Measurements from ENCODE around the gene DBN1. TPM values are rescaled to one million over a fixed set of nuclear protein-coding genes. Genes with fewer than 3 reads are reported as not detected.

DBN1 gene
- total RNA-seq, 1 donor from 2014 or later = 369 TPM

- H3K9me3 Mint-ChIP-seq = no peaks in the 10 kb centered on the region
- TF ChIP-seq, protein P1, sequence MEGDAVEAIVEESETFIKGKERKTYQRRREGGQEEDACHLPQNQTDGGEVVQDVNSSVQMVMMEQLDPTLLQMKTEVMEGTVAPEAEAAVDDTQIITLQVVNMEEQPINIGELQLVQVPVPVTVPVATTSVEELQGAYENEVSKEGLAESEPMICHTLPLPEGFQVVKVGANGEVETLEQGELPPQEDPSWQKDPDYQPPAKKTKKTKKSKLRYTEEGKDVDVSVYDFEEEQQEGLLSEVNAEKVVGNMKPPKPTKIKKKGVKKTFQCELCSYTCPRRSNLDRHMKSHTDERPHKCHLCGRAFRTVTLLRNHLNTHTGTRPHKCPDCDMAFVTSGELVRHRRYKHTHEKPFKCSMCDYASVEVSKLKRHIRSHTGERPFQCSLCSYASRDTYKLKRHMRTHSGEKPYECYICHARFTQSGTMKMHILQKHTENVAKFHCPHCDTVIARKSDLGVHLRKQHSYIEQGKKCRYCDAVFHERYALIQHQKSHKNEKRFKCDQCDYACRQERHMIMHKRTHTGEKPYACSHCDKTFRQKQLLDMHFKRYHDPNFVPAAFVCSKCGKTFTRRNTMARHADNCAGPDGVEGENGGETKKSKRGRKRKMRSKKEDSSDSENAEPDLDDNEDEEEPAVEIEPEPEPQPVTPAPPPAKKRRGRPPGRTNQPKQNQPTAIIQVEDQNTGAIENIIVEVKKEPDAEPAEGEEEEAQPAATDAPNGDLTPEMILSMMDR (IDR thresholded peaks at IDR 0.05; ENCODE audit: unreplicated experiment) = no peak
- peaks cover 4% of the 10 kb centered on the region for H3K36me3 Mint-ChIP-seq
- H3K27me3 Mint-ChIP-seq (ENCODE audit: low read depth) = peaks cover 30% of the 10 kb centered on the region
- H3K4me3 Mint-ChIP-seq = peak overlapping the region; percentile 64
- no peak for DNase-seq (ENCODE audit: low spot score in 2 of 2, unreplicated experiment in 2 of 2)
- no peak overlapping the region for H3K27ac Mint-ChIP-seq
- H3K4me1 Mint-ChIP-seq = peaks cover 23% of the 10 kb centered on the region
These were observed 29.1 kb downstream of the DBN1 start for GRCh38 chr5:177444106-177445051.

DNA sequence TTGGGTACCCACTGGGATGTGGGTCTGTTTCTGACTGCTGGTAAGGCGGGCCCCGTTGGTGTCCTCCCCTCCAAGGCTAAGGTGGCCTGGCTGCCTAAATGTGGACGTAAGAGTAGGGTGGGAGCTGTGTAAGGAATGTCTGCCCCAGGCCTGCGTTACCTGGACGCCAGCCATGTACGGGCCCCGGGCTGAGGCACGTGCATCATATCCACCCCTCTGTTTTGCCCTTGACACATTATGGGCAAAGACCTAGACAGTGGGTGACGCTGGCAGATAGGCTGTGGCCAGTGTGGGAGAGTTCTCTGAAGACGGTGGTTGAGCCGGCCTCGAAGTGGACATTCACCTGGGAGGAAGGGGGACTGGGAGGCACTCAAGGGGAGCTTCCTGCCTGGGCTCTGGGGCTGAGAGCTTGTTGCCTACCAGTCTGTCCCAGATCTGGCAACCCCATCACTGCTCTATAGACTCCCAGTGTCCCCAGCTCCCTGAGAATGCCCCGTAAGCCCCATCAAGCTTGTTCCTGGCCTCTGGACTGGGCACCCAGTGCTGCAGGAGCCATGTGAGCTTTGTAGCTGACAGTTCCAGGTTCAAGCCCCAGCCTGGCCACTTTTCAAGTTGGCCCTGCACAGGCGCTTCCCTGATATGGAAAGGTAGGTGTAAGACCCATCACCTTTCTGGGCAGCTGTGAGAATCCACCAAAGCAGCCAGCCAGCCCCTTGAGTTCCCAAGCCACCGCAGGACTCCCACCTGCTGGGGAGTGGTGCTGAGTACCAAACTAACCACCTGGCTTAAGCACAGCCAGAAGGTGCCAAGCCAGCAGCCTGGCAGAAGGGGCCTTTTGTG, 30.1 kb downstream of the DBN1 start:
- no peak overlapping the region for H3K4me3 Mint-ChIP-seq
- H3K27ac Mint-ChIP-seq = no peak overlapping the region

GRCh38 chr5:177442066-177442826, 31.2 kb downstream of the DBN1 start:
- Mint-ChIP-seq H3K27me3 (ENCODE audit: low read depth) (peaks cover 14% of the 10 kb centered on the region), H3K4me1 (peaks cover 14% of the 10 kb centered on the region), H3K4me3 (no peak overlapping the region), H3K9me3 (no peaks in the 10 kb centered on the region), H3K36me3 (peaks cover 15% of the 10 kb centered on the region), H3K27ac (no peak overlapping the region)
- TF ChIP-seq, protein P1 (IDR thresholded peaks at IDR 0.05; ENCODE audit: unreplicated experiment) = no peak
- no peak for DNase-seq (ENCODE audit: low spot score in 2 of 2, unreplicated experiment in 2 of 2)

More for the DNA sequence above, 30.1 kb downstream of the DBN1 start:
- Mint-ChIP-seq H3K9me3 (no peaks in the 10 kb centered on the region), H3K4me1 (peaks cover 23% of the 10 kb centered on the region), H3K36me3 (peaks cover 9% of the 10 kb centered on the region), H3K27me3 (ENCODE audit: low read depth) (peaks cover 24% of the 10 kb centered on the region)
- TF ChIP-seq, protein P1 (IDR thresholded peaks at IDR 0.05; ENCODE audit: unreplicated experiment) = no peak
- no peak for DNase-seq (ENCODE audit: low spot score in 2 of 2, unreplicated experiment in 2 of 2)

- H3K27me3 Mint-ChIP-seq (ENCODE audit: low read depth) = peaks cover 14% of the 10 kb centered on the region
- H3K9me3 Mint-ChIP-seq = no peaks in the 10 kb centered on the region
- TF ChIP-seq, protein P1 (IDR thresholded peaks at IDR 0.05; ENCODE audit: unreplicated experiment) = no peak
- peaks cover 18% of the 10 kb centered on the region for H3K36me3 Mint-ChIP-seq
- H3K27ac Mint-ChIP-seq = no peak overlapping the region
- H3K4me1 Mint-ChIP-seq = peaks cover 14% of the 10 kb centered on the region
- no peak overlapping the region for H3K4me3 Mint-ChIP-seq
- DNase-seq (ENCODE audit: low spot score in 2 of 2, unreplicated experiment in 2 of 2) = no peak
These were observed 32.2 kb downstream of the DBN1 start for GRCh38 chr5:177440990-177441780.
